ENCODE results near the gene NR2E1.

The NR2E1 gene

DNA sequence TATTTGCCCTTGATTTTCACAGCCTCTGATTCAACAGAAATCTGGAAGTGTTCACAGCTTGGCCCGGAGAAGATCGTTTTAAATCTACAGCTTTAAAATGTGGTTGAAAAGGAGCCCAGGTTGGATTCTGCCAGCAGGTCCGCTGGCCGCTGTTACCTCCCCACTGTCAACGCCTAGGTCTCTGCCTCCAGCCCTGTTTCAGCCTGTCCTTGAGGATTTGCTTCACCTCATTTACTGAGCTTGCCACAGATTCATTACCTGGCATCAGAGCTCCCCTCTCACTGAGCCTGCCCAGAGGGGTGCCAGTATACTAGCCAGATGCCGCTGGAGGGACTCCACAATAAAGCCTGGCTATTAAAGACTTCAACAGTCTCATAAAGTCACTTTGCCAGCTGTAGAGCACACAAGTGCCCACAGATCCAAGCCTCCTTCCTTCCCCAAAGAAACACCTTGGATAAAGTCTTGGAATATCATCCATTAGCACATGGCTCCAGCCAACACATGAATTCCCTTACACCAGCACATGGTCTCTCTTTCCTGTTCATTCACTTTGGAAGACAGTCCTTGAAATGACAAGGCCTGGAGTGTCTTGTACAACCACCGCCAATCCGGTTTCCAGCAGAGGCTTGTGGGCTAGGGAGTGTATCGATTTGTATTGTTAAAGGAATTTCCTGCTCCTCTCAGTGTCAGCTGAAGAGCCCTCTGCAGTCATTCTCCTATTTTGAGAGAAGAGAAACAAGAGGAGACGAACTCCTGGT, 9.5 kb upstream of the NR2E1 start:
- DNase-seq (ENCODE audit: low read depth), result no peak

DNA sequence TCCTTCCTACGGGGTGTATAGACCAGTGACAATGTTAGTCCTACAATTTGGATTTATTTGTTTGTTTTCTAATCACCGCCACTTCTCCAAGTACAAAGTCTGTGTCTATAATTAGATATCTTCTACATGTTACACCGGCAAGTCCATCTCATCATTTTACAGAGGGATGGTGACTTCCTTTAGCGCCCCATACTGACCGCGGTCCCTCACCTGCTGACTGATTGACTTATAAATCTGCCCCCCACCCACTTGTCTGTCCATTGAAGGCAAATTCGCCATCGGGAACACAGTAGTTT, 8.9 kb upstream of the NR2E1 start:
- DNase-seq (ENCODE audit: low read depth), result no peak

DNA sequence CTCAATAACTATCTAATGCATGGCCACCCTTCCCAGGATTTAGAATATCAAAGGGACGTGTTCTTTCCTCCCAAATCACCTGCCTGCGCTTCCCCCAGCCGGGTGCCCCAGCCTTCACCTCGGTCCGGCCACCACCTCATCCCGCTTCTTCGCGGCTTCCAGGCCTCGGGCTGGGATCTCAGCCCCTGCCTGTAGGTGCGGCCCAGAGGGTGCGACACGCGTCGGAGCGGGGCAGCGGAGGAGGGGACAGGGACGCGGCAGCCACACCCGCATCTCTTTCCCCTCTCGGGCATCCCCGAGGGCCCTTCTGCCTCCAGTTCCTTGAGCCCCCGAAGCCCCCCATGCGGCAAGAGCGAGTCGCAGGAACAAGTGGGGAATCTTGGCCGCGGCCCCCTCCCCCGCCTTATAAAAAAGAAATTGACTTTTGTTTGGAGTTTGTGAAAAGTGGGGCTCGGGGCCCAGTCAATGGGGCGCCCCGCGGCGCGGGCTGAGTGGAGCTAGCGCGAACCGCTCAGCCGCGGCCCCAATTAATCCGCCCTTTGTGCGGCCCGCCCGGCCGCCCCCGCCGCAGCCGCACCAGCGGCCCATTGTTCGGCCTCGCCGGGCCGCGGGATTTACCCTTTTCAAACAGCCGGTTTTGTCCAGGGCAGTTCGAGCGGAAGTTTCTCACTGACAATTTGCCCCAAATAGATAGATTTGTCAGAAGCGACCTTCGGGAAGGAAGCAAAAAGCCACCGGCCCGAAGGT, 8.4 kb upstream of the NR2E1 start:
- no peak for DNase-seq (ENCODE audit: low read depth)

DNA sequence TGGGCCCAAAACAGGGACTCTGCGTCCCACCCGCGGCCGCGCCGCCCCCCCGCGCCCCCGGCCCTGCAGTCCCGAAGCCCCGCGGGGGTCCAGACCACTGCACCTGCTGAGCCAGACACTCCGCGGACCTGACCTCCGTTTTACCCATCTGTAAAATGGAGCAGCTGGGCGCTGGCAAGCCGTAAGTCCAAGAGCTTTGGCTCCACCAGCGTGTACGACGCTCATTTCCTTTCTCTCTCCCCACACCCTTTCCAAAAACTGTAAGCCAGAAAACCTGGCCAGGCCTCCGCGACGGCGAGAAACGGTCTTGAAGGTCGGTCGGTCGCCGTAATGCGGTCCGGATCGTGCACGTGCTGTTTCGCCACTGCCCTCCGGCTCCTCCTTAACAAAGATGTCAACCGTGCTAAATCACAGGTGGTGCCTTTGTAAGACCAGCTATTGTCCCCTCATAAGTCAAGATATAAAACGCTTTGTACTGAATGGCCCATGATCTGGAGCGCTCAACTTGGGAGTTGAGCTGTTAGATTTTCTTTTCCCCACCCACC, 7.8 kb upstream of the NR2E1 start:
- DNase-seq (ENCODE audit: low read depth), result no peak

DNA sequence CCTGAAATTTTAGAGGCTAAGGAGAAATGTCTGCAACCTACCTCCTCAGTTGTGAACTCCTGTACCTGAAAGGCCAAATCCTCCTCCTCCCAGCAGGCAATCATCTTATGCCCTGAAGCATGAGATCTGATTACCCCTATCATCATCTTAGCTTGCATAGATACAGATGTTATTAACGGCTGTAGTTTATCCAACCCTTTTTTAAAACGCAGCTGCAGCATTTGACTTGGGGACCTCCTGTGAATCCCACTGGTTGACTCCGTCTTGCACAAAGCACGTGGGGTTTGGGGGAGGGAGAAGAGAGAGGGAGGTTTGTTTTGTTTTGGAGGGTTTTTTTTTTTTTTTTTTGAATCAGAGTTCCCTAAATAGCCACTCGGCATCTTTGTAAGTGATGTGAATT, 5.8 kb upstream of the NR2E1 start:
- DNase-seq (ENCODE audit: low read depth), result no peak

DNA sequence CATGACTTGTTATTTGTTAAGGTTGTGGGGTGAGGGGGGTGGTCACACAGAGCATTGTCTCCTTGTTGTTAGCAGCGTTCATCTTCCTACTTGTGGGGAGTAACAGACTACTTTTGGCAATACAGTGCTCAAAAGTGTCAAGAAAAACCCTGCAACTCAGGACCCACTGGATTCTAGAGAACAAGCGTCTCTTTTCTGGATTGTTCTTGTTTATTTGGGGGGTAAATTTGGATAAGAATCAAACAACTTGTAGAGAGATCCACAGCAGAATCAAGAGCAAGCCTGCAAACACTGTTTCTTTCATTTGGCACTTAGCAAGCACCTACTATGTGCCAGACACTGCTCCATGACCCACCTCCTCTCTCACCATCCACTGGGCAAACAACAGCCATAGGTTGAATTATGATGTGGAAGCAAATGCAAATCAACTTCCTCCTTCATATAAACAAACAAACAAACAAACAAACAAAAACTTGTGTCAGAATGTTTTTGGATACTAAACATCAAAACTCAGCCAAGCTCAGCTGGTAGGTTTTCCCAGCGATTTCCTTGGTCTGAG, 4.0 kb upstream of the NR2E1 start:
- DNase-seq (ENCODE audit: low read depth), result no peak

DNA sequence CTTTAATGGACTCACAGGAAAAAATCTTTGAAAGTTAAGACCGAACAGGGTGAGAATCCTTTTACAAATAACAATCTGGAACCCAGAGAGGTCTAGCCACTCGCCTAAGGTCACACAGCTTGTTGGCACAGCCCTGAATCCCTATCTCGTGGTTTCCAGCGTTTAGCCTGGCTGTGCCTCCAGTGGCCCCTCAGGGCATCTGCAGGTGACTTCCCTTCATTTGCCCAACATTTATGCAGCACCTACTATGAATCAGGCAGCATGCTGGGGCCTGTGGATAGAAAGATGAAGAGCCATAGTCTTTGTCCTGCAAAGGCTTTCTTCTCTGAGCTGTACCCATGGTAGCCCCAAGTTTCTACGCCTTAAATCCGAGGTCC, 2.6 kb upstream of the NR2E1 start:
- DNase-seq (ENCODE audit: low read depth), result no peak

DNA sequence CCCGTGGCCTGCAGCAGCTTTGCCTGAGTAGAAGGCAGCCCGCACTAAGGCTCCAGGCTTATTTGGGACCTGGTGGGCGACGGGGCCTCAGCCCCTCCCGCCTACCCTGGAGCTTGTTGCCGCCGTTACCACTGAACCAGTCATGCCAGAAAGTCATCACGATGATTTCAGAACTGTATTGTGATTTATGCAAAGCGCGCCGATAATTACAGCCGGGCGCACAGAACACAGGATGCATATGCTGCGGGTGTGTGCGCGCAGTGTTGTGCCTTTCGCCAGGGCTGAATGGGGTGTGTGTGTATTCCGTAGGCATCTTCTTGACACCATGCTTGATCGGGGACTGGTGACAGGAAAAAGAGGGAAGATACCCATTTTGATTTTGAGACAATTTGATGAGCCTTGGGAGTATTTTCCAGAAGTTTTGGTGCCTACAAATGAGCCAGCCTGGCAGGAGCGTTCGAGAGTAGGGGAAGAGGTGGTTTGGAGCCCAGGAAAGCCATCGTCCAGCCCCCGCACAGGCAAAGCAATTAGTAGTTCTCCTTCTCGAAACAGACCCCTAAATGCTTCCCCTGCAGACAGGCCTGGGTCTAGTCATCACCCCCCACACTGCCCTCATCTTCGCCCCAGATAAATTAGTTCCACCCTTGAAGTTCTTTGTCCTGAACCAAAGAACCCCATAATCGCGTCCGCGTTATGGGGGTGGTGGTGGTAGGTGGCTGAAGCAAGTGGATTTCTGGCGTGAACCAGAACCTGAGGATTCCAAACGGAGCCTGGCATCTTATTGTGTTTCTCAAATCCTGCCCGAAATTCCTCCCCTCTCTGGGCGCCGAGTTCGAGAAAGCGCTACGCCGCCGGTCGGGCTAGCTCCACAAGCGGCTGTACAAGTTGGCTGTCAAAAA, 1.9 kb upstream of the NR2E1 start:
- DNase-seq (ENCODE audit: low read depth), result no peak

DNA sequence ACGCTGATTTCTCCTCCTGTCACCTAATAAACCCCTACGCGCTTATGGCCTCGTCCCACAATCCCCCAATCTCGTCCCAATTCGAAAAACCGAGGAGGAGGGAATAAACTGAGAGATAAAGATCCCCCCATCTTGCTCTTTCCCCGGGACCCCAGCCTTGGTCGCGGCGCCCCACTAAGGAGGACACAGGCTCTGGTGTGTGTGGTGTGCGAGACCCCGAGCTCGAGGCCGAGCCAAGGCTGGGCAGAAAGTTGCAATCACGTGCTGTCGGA, 1.3 kb upstream of the NR2E1 start:
- DNase-seq (ENCODE audit: low read depth), result no peak

DNA sequence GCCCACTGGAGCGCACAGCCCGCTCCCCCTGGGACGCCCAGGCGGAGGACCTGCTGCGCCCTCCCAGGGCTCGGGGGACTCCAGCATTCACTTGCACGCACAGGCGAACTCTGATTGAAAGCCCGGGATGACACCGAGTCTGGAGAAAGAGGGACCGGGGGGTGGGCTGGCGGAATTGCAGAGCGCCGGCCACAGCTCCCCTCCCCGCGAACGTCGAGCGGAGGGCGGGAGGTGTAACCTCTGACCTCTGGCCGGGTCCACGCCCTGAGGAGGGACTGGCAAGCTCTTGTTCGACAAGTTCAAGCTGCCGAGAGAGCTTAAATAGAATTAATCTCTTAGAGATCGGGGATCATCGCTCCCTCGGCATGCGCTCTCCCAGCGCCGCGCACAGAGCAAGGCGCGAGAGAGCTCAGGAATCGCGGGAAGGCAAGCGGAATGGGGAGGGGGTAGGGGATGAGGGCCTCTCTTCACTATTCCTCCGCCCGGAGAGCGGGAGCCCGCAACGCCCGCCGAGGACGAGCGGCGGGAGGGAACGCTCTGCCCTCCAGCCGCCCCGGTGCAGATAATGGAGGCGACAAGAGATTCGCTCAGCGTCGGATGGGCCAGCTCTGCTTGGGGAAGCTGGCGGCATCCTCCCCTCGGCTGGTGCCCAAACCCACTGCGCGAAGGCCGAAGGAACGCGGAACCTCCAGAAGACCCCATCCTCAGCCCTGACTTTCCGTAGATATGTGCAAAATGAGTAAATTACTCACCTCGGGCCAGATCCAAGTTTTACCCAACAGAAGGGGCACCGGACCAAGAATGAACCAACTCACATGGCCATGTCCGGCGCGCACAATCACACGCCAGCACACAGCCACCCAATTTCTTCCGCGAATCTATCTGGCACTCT, 761 bp upstream of the NR2E1 start:
- no peak for DNase-seq (ENCODE audit: low read depth)

DNA sequence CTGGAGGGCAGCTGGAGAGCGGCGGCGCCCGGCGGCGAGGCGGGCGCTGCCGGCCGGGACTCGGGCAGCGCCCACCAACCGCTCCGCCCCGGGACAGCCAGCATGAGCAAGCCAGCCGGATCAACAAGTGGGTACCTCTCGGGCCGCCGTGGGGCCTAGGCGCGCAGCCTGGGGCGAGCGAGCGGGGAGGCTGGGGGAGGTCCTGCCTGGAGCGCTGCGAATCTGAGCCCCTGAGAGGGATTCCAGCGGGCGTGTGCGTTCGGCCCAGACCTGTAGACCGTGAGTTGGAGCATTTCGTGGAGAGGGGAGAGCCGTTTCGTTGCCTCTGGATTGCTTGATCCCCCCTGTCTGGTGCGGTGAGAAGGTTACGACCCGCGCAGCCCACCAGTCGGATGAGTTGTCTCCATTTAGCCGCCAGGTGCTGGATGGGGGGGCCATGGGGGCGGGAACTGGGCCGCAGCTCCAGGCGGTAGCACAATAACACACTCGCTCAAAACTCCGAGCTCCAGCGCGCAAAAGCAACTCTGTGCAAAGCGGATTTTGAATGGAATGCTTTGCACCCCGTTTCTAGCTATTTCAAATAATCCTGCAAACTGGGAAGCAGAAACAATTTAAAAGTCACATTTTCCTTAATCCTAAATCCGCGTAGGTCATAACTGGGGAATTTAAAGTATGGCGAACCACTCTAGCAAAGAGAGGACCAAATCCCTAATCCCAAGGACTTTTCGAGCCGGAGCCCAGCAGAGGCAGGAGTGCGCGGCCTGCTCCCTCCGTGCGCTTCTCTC, 1.0 kb downstream of the NR2E1 start:
- DNase-seq (ENCODE audit: low read depth), result no peak

DNA sequence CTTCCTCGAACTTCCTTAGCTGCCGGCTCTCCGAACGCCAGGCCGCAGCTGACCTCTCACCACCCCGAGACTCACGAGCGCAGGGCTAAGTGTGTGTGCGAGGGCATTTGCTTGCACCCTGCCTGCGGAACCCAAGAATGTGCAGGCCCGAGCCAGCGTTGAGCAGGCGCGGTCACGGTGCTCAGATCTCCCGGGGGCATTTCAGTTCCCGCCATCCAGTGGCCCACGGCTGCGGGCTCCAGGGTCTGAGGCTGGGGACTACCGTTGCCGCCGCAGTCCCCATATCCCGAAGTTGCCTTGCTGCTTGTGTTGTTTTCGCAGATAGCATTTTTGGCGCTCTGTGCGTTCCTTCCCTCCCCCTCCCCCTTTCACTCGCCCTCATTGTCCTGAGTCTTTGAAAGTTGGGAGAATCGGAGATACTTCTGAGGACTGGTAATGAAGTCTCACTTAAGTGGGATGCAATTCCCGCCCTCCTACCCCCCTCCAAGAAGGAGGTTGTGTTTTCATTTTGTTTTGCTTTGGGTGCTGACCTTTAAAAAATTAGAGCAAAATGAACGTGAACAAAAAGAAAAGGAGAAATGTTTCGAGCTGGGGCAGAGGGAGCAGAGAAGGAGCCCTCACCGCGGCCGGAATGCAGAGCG, 1.7 kb downstream of the NR2E1 start:
- DNase-seq (ENCODE audit: low read depth), result no peak

DNA sequence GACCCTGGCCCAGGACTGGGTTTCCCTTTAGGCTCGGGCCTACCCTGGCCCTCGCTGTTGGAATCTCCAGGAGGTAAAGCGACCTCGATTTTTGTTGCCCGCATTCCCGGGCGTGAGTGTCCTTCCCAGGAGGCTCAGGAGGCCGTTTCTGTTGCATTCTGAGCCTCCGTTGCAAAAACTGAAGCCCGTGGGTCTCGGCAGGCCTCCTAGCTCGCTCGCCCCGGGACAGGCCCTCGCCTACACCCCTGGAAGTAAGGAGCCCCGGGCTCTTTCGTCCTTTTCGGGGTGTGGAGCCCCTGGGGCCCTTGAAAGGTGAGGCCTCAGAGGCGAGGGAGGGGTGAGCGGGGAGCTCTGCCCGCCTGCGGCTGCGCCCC, 2.3 kb downstream of the NR2E1 start:
- DNase-seq (ENCODE audit: low read depth), result no peak

DNA sequence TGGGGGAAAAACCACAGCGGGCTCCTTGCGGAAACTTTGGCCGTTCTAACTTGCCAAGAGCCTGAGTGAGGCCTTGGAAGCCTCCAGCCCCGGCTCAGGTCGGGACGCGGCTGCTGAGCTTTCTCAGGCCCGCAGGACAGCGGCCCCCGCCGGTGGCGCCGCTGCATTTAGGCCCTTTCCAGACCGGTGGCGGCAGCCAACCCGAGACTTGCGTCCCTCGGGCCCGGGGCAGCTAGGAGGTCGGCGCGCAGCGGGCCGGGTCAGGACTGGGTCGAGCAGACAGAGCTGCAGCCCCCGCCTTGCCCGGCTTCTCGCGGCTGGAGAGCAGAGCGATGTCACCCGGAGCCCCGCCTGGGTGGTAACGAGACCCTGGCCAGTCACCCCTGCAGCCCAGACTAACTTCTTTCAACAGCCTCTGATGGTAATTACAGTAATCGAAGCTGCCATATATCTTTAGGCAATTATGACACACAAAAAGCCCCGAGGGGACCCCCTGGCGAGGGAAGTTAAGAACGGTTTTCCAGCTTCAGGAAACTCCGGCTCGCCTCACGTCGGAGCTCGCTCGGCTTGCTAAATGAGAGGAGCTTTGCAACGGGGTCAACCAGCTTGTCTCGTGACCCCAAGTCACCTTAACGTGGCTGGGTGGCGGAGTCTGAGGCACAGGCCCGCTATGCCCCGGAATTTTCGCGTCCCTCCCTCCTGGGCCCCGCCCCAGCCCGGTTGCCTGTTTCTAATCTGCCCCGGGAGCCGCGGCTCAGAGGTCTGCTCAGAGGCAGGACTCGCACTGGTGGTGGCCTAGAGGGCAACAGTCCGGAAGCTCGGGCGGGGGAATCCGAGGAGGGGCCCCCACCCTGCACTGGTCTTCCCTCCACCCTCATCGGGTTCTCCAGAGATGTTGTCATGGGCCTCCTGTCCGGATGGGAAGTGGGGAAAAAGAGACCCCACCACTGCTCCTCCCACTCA, 3.0 kb downstream of the NR2E1 start:
- DNase-seq (ENCODE audit: low read depth), result no peak

DNA sequence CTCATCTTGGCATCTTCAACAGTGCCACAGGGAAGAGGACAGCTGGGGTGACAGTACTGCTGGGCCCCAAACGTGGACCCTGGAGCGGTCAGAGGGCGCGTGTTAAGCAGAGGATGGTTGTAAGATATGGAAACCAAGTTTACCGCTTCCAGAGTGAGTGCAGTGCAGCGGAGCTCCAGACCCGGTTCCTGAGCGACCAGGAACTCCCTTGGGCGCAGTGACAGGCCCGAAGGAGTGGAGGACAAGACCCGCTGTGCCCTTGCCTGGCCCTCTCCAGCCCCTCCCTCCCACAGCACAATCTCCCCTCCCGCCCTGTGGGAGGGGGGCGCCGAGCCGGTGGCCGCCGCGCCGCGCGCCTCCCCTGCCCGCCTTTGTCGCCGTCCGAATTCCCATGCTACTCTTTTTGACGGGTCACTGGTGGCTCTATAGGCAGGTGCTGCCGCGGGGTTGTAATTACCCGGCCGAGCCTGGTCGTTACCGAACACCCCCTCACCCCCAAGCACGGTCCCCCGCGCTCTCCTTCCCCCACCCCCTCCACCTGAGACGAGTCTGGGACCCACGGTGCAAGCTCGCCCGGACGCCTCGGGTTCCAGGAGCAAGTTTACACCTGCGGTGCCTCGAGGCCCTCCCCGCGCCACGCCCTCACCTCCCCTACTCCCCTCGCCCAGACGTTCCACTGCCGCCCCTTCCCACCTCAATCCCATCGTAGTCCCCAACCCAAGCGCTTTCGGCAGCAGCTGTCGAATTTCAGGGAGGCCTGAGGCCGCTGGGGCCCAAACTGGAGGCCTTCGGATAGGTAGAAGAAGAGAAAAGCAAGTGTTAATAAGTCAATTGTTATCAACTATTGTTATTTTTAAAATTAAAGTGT, 3.9 kb downstream of the NR2E1 start:
- DNase-seq (ENCODE audit: low read depth), result no peak

DNA sequence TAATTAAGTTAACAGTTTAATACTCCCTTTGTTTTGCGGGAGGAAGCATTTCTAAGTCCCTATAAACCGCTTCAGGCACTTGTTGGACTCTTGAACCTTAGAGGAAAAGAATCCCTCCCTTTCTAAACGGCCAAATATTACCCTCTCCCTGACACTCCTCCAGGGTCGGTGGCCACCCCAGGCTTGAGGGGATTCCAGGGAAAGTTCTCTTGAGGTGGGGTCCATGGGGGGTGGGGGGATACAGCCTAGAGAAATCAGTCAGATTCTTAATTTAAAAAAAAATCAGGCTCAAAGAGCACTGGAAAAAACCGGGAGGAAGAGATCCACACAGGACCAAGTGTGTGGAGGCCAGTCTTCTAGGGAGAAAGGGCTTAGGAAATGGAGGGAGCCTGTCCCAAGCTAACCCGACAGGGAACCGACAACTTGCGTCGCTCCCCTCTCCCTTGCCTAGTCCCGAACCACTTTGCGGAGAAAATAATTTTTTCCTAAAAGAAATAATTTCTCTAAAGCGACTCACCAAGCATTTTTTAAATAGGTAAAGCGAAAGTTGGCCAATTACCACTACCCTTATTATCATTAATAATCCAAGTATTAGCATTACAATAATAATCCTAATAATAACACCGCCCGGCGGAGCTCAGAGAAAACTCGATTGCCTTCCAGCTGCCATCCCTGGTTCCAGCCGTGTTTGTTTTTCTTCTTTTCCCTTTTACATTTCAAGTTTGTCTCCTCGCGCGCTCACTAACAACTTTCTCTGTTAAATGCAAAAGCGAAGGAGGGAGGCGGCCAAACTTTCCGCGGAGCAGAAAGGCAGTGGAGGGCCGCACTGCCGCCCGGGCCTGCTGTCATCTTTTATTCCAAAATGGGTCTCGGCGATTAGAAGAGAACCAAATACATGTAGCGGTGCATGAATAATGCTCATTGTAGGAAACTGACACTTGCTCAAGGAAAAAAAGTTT, 4.8 kb downstream of the NR2E1 start:
- DNase-seq (ENCODE audit: low read depth), result no peak

DNA sequence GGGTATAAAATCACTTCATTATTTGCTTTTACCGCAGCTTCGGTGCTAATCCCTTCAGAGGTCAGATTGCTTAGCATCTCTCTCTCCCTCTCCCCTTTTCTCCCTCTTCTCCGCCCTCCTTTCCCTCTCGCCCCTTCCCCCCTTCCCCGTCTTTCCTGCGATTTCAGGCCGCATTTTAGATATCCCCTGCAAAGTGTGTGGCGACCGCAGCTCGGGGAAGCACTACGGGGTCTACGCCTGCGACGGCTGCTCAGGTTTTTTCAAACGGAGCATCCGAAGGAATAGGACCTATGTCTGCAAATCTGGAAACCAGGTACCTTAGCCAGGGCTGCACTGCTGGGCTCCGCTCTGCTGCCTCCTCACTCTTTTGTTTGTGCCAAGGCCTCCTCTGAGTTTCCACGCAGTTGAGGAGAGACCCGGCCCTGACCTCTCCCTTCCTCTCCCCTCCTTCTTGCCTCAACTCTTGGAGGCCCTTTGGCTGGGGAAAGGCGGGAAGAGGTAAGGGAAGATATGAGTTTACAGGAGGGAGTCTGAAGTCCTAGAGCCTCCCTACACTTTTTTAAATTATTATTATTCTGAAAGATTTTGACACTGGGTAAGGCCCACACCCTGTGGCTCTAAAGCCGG, 5.6 kb downstream of the NR2E1 start:
- no peak for DNase-seq (ENCODE audit: low read depth)
